Neural progenitor cell (in vitro differentiated cells): Measurements from ENCODE around the gene LIG3.

Experiments used
- EZH2 ChIP-seq: fragments of 200-600 bp; sonication (generic); IDR thresholded peaks from 2 replicates; pipeline ENCODE4 v1.6.1; 2017; ENCODE audit warnings: antibody characterized with exemption, mild to moderate bottlenecking, moderate library complexity
- EZH2phosphoT487 ChIP-seq: fragments of 200-600 bp; sonication (generic); IDR thresholded peaks from 2 replicates; pipeline ENCODE4 v1.6.1; 2017; ENCODE audit warnings: antibody characterized with exemption
- TF ChIP-seq, protein P1 (sequence below): fragments of 200-600 bp; sonication (generic); IDR thresholded peaks from 2 replicates; pipeline ENCODE4 v1.5.1; 2017; ENCODE audit warnings: antibody characterized with exemption, mild to moderate bottlenecking

DNA sequence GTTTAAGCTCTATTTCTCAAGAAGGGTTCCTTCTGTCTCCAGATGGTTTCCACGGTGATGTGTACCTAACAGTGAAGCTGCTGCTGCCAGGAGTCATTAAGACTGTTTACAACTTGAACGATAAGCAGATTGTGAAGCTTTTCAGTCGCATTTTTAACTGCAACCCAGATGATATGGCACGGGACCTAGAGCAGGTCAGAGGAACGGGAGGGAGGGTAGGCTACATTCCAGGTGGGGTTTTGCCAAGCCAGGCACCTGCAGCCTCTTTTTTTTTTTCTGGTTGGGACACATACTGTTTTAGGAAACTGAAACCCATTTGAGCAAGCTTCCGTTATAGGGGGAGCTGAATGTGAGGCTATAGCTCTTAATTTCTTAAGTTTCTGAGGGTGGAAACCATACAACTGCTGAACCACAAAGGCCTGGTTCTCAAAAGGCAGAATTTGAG, 10.6 kb downstream of the LIG3 start:
- TF ChIP-seq EZH2: no peak
- TF ChIP-seq, protein P1, sequence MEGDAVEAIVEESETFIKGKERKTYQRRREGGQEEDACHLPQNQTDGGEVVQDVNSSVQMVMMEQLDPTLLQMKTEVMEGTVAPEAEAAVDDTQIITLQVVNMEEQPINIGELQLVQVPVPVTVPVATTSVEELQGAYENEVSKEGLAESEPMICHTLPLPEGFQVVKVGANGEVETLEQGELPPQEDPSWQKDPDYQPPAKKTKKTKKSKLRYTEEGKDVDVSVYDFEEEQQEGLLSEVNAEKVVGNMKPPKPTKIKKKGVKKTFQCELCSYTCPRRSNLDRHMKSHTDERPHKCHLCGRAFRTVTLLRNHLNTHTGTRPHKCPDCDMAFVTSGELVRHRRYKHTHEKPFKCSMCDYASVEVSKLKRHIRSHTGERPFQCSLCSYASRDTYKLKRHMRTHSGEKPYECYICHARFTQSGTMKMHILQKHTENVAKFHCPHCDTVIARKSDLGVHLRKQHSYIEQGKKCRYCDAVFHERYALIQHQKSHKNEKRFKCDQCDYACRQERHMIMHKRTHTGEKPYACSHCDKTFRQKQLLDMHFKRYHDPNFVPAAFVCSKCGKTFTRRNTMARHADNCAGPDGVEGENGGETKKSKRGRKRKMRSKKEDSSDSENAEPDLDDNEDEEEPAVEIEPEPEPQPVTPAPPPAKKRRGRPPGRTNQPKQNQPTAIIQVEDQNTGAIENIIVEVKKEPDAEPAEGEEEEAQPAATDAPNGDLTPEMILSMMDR: no peak
- TF ChIP-seq EZH2phosphoT487: no peak
